Lower leg skin (tissue), 3 donors: ENCODE measurements around the gene WRAP53.

Experiments
- CTCF ChIP-seq, 3 donors: fragments of 450-650 bp; IDR thresholded peaks; one replicate each; pipeline ENCODE4 v1.5.1; 2016; ENCODE audit warnings: antibody characterized with exemption in 3 of 3, mild to moderate bottlenecking in 3 of 3, moderate library complexity in 2 of 3
- POLR2A ChIP-seq, 2 donors: fragments of 450-650 bp; IDR thresholded peaks; one replicate each; pipeline ENCODE4 v1.6.1; 2016 to 2017; ENCODE audit warnings: antibody characterized with exemption in 2 of 2, mild to moderate bottlenecking in 1 of 2, moderate library complexity in 1 of 2

GRCh38 chr17:7739746-7740145 is 51.5 kb downstream of the WRAP53 start:
- no peak for TF ChIP-seq CTCF (IDR thresholded peaks at IDR 0.05)
- no peak for TF ChIP-seq POLR2A (IDR thresholded peaks at IDR 0.05)
